ENCODE results near the gene DNAJC12.
"Not testable (repeated sequence)": the region's sequence is repeated elsewhere in the genome, so short reads cannot be mapped to it uniquely, and the experiment has no call there.

The DNAJC12 gene

GRCh38 chr10:67839511-67839910 is 1.5 kb upstream of the DNAJC12 start:
- not testable (repeated sequence) for DNase-seq (ENCODE audit: low read depth)

DNA sequence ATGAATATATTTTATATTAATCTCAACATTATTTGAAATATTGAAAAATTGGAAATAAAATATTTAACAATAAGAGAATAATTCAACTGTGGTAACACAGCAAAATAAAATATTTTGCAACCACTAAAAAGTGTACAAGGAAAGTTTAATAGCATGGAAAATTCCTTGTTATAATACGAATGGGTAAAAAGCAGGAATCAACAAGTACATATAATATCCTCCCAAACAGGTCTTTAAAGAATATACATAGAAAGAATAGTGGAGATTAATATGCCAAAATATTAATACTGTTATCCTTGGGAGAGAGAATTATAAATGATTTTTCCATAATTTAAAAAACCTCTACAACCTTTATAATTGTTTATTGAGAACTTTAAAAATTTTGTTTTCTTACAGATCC is 1.0 kb downstream of the DNAJC12 start:
- no peak for DNase-seq (ENCODE audit: low read depth)

GRCh38 chr10:67836488-67836887 is 1.5 kb downstream of the DNAJC12 start:
- no peak for DNase-seq (ENCODE audit: low read depth)

DNA sequence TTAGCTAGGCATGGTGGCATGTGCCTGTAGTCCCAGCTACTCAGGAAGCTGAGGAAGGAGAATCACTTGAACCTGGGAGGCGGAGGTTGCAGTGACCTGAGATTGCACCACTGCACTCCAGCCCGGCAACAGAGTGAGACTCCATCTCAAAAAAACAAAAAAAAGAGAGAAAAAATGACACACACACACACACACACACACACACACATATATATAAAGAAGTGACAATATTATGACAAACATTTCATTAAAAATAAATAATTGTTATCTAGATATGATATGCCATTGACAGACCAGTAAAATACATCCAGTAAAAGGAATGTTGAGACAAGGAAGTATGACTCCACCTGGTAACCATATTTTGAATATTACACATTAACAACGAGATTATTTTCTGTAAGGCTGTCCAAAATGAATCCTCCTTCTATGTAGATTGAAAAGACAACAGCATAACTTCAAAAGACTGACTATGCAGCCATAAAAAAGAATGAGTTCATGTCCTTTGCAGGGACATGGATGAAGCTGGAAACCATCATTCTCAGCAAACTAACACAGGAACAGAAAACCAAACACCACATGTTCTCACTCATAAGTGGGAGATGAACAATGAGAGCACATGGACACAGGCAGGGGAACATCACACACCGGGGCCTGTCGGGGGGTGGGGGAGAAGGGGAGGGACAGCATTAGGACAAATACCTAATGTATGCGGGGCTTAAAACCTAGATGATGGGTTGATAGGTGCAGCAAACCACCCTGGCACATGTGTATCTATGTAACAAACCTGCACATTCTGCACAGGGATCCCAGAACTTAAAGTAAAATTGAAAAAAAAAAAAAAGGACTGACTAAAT is 2.2 kb downstream of the DNAJC12 start:
- DNase-seq (ENCODE audit: low read depth): not testable (repeated sequence)

GRCh38 chr10:67834375-67834774 is 3.6 kb downstream of the DNAJC12 start:
- no peak for DNase-seq (ENCODE audit: low read depth)

DNA sequence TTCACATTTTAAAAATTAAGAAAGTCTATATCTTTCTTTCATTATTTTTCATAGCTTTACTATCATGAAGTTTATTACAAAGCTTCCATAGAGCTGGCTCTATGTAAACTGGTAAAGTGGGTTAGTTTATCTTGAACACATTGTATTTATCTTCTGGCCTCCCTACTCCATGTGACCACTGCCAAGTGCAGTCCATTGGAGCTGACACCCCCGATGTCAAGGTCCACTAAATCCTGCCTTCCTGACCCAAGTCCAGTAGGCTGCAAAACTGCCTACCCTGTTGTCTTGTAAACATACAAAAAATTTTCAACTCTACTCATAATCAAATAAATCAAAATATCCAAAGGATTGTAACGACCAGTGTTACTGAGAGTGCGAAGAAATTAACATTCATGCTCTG is 10.2 kb downstream of the DNAJC12 start:
- DNase-seq (ENCODE audit: low read depth): no peak

DNA sequence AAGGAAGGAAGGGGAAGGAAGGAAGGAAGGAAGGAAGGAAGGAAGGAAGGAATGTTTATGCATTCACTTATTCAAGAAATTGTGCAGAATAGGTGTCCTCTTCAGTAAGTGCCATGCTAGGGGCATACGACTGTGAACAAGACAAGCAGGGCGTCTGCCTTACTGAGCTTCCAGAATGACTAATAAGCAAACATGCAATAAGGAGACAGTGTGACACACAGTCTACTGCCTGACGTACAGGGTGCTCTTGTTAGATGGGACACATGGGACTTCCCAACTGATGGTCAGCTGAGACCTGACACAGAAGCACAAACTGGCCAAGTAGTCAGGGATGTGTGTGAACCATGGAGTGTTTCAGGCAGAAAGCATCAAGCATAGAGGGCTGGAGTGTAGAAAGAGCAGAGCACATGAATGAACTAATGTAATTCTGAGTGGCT is 18.2 kb downstream of the DNAJC12 start:
- no peak for DNase-seq (ENCODE audit: low read depth)

DNA sequence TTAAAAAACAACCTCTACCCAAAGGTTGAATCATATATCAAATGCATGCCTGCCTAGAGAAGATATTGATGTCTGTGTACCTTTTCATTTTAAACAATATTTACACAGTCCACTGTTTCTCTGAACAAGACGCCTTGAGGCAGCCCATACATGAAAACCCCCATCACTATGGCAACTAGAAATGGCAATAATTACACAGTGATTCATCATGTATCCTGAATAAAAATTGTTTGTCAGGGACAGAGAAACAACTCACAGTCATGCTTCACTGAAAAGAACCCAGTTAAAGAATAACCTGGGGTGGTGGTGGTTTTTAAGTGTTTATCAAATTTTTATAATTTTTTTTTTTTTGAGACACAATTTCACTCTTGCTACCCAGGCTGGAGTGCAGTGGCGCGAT is 19.7 kb downstream of the DNAJC12 start:
- no peak for DNase-seq (ENCODE audit: low read depth)

DNA sequence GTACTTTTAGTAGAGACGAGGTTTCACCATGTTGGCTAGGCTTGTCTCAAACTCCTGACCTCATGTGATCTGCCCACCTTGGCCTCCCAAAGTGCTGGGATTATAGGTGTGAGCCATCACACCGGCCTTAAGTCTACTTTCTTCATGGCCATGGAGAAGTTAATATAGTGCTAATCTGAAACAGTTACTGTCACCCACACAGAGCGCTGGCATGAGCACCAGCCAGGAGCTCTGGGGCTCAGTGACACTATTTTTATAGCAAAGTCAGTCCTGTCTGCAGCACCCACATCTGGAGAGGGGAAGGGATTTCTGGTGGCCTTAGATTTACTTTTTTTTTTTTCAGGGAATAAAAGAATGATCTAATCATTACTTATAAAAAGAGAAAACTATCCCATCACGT is 21.3 kb downstream of the DNAJC12 start:
- no peak for DNase-seq (ENCODE audit: low read depth)

DNA sequence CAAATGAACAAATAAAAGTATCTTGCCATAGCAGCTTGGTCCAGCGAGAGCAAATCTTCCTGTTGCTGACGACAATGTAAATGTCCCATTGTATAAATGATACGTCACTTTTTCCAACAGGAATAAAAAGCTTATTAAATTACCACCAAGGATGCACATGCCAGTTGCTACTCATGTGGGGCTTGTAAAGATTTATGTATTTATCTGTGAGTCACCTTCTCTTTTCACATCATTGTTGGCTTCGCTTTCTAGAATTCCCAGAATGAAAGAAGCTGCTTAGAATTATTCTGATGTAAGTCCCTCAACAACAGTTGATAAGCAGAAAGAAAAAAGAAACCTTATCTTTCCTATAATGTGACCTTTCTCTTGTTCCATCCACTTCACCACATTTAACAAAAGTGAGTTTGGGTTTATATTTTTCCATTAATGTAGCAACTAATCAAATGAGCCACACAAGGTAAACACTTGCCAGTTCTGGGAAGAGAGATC is 22.4 kb downstream of the DNAJC12 start:
- no peak for DNase-seq (ENCODE audit: low read depth)

DNA sequence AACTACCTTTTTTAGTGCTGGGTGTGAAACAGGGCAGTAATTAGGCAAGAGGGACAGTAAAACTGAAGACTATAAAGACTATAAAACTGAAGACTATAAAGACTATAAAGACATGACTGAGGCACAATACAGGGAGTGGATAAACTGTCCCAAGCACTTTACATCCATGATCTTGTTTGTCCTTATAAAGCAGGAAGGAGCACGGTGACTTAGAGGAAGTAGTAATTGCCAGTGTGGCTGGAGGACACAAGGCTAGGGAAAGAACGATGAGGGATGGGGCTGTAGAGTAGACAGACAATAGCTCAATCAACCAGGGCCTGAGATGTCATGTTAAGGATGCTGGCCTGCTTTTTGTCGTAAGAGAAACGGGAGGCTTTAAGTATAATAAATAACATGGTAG is 26.0 kb downstream of the DNAJC12 start:
- no peak for DNase-seq (ENCODE audit: low read depth)

GRCh38 chr10:67809107-67809506 is 28.9 kb downstream of the DNAJC12 start:
- DNase-seq (ENCODE audit: low read depth): no peak

DNA sequence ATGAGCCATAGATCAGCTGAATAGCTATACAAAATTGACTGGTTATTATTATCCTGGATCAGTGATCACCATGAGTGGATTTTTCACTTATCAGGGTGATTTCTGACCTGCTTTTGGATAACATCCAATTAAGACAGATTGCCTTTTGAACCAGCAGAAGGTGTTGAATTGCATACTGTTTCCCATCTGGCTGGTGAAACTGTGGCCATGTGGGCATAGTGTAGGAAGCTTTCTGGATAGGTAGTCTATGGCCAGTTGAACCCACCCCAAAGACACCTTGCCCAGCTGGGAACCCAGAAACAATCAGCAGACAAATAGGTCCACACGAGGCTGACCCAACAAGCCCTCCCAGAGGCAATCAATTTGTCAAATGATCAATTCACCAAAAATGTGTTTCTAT is 29.3 kb downstream of the DNAJC12 start:
- no peak for DNase-seq (ENCODE audit: low read depth)

- no peak for DNase-seq (ENCODE audit: low read depth)
Measured at GRCh38 chr10:67807855-67808456, 30.0 kb downstream of the DNAJC12 start.

DNA sequence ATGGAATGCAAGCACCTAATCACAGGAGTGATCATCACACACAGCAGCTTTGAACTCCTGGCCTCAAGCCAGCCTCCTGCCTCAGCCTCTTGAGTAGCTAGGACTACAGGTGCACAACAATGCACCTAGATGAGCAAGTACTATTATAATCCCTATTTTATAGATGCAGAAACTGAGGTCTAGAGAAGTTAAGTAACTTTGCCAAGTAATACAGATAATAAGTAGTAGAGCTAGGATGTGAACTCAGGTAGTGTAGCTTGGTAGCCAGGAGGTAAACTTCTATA is 33.7 kb downstream of the DNAJC12 start:
- no peak for DNase-seq (ENCODE audit: low read depth)

- DNase-seq (ENCODE audit: low read depth): no peak
Measured at GRCh38 chr10:67803588-67804394, 34.2 kb downstream of the DNAJC12 start.

DNA sequence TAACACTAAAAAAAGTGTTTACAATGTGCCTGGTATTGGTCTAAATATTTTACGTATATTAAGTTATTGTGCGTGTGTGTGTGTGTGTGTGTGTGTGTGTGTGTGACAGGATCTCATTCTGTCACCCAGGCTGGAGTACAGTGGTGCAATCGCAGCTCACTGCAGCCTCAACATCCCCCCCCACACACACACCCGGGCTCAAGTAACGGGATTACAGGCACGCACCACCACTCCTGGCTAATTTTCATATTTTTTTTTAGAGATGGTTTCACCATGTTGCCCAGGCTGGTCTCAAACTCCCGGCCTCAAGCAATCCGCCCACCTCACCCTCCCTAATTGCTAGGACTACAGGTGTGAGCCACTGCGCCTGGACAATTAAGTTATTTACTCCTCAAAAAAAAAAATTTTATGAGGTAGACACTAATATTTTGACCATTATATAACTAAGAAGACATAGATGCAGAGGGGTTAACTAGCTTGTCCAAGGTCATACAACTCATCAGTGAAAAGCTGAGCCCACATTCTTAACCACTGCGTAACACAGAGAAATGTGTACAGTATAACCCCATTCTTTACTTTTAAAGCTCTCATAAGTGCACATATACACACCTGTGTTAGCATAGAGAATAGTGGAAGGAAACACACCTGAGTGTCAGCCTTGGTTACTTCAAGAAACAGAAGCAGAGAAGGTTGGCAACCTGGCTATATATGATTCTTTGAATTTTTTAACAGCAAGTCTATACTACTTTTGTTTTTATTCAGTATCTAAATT is 35.0 kb downstream of the DNAJC12 start:
- no peak for DNase-seq (ENCODE audit: low read depth)

GRCh38 chr10:67801118-67801517 is 36.9 kb downstream of the DNAJC12 start:
- no peak for DNase-seq (ENCODE audit: low read depth)

DNA sequence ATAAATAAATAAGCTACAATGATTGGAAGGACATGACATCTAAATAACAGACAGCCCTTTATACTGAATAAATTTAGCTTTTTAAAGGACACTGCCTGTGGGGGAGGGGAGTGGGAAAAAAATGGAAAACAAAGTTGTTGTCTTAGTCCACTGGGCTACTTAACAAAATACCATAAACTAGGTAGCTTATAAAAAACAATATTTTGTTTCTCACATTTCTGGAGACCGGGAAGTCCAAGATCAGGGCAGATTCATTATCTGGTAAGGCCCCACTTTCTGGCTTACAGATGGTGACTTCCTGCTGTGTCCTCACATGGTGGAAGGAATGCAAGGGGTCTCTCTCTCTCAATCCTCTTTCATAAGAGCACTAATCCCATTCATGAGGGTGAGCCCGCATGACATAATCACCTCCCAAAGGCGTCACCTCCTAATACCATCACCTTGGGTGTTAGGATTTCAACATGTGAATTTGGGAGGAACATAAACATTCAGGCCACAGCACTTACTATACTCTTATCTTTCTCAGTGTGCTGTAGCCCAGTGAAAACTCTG is 43.0 kb downstream of the DNAJC12 start:
- DNase-seq (ENCODE audit: low read depth): no peak

DNA sequence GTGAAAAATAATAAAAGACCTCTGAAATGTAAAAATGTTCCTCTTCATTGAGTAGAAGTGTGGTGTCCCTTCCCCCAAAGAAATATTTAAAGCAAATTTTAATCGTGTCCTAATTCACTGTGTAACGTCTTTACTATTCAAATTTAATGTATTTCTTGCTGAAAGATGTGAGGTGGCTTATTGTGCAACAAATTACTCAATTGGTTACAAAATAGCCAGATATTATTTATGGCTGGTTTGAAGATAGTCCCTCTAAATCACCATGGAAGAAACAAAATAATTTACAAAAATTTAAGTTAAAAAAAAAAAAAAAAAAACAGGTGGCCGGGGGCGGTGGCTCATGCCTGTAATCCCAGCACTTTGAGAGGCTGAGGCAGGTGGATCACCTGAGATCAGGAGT is 43.7 kb downstream of the DNAJC12 start:
- DNase-seq (ENCODE audit: low read depth): no peak

GRCh38 chr10:67793313-67793712 is 44.7 kb downstream of the DNAJC12 start:
- DNase-seq (ENCODE audit: low read depth): no peak

DNA sequence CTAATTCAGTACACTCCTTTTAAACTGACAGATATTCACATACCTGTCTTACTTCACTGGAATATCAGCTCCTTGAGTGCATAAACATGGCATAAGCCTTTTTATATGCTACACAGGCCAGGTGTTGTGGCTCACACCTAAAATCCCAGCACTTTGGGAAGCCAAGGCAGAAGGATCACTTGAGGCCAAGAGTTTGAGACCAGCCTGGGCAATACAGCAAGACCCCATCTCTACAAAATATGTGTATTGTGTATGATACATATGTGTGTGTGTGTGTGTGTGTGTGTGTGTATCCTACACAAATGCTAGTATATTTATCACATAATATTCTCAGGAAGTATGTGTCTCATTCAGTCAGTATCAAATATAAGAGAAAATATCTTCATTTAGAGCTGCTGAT is 45.3 kb downstream of the DNAJC12 start:
- DNase-seq (ENCODE audit: low read depth): no peak

Measured in fibroblast of gingiva (primary cell).